Endodermal cell (in vitro differentiated cells): ENCODE measurements around the gene YOD1. TPM values are rescaled to one million over a fixed set of nuclear protein-coding genes. Genes with fewer than 3 reads are reported as not detected.

Experiments used
- DNase-seq: peaks from one replicate; pipeline ENCODE4 v3.0.0-alpha.2; 2017
- H3K27ac ChIP-seq: 2 replicates; pipeline ENCODE4 v1.5.1; 2013; ENCODE audit warnings: mild to moderate bottlenecking, low read depth, low read length, moderate library complexity
- H3K27me3 ChIP-seq: 2 replicates; pipeline ENCODE4 v1.6.1; 2013; ENCODE audit warnings: mild to moderate bottlenecking, low read length, moderate library complexity; ENCODE audit not compliant: insufficient read depth, control insufficient read depth, poor library complexity, severe bottlenecking
- H3K36me3 ChIP-seq: 2 replicates; pipeline ENCODE4 v1.7.0; 2013; ENCODE audit warnings: mild to moderate bottlenecking, low read length, moderate library complexity; ENCODE audit not compliant: control insufficient read depth, insufficient read depth
- H3K4me1 ChIP-seq: one replicate; pipeline ENCODE4 v1.7.0; 2013; ENCODE audit warnings: low read length; ENCODE audit not compliant: control insufficient read depth, insufficient read depth
- H3K4me3 ChIP-seq: 2 replicates; pipeline ENCODE4 v1.5.1; 2013; ENCODE audit warnings: mild to moderate bottlenecking, low read length, moderate library complexity
- H3K9ac ChIP-seq: 2 replicates; pipeline ENCODE4 v1.6.1; 2013; ENCODE audit warnings: mild to moderate bottlenecking, low read length, moderate library complexity; ENCODE audit not compliant: poor library complexity, severe bottlenecking; ENCODE audit errors: extremely low read depth
- H3K9me3 ChIP-seq: 2 replicates; pipeline ENCODE4 v1.6.1; 2013; ENCODE audit warnings: mild to moderate bottlenecking, low read length, moderate library complexity; ENCODE audit not compliant: control insufficient read depth
- H3K27ac Mint-ChIP-seq: 2 replicates; pipeline ENCODE4 v1.8.0; 2020; ENCODE audit warnings: mixed read lengths
- H3K27me3 Mint-ChIP-seq: 2 replicates; pipeline ENCODE4 v1.8.0; 2021; ENCODE audit warnings: mild to moderate bottlenecking, mixed read lengths; ENCODE audit not compliant: insufficient read depth
- H3K36me3 Mint-ChIP-seq: 2 replicates; pipeline ENCODE4 v1.8.0; 2020; ENCODE audit warnings: low read depth, mixed read lengths
- H3K4me1 Mint-ChIP-seq: 2 replicates; pipeline ENCODE4 v1.8.0; 2020; ENCODE audit warnings: mixed read lengths
- H3K4me3 Mint-ChIP-seq: 2 replicates; pipeline ENCODE4 v1.8.0; 2020; ENCODE audit warnings: mild to moderate bottlenecking, moderate library complexity, mixed read lengths
- H3K9me3 Mint-ChIP-seq: 2 replicates; pipeline ENCODE4 v1.8.0; 2020; ENCODE audit warnings: mild to moderate bottlenecking, mixed read lengths
- CTCF ChIP-seq: fragments of 200-600 bp; sonication (generic); conservative IDR thresholded peaks from 2 replicates; pipeline ENCODE4 v1.5.0; 2021; ENCODE audit warnings: antibody characterized with exemption, mild to moderate bottlenecking
- WGBS, 2 experiments: methylation state at CpG; one replicate each; pipeline versions ENCODE4 v1.1.5 to v1.1.7; 2013; ENCODE audit warnings: missing lambda C conversion rate in 2 of 2, mixed read lengths in 1 of 2; ENCODE audit not compliant: insufficient coverage in 1 of 2, insufficient read length in 1 of 2; 5-methylcytosine and 5-hydroxymethylcytosine counted together
- total RNA-seq, 2 donors: library from RNA; stranded (reverse); fragmentation: NEBNext Ultra II Directional in 1 of 2; extraction: Animal tissue kit (Norgen Biotek cat#: 25700) in 1 of 2; gene quantifications; 2 replicates in 1 of 2; 3 replicates in 1 of 2; pipeline ENCODE4 v1.2.1, GENCODE V29; 2021

Gene YOD1
- total RNA-seq, 2 donors from 2014 or later, result 10.8 to 18.8 TPM

- no peak for DNase-seq
- H3K4me3 Mint-ChIP-seq, result no peak overlapping the region
- H3K27ac Mint-ChIP-seq, result no peak overlapping the region
- Histone ChIP-seq H3K27ac (no peak overlapping the region), H3K4me3 (no peak overlapping the region), H3K4me1 (peaks cover 13% of the 10 kb centered on the region), H3K9ac (no peak overlapping the region), H3K27me3 (peaks cover 26% of the 10 kb centered on the region), H3K36me3 (no peaks in the 10 kb centered on the region), H3K9me3 (no peaks in the 10 kb centered on the region)
- peaks cover 33% of the 10 kb centered on the region for H3K4me1 Mint-ChIP-seq
- H3K9me3 Mint-ChIP-seq, result no peaks in the 10 kb centered on the region
- peaks cover 4% of the 10 kb centered on the region for H3K27me3 Mint-ChIP-seq
- no peak for TF ChIP-seq CTCF
- no peaks in the 10 kb centered on the region for H3K36me3 Mint-ChIP-seq
These were observed 16.0 kb downstream of the YOD1 start for GRCh38 chr1:207034998-207035397.

GRCh38 chr1:207034208-207034607, 16.8 kb downstream of the YOD1 start:
- H3K36me3 ChIP-seq, result no peaks in the 10 kb centered on the region
- no peak overlapping the region for H3K4me3 ChIP-seq
- peaks cover 41% of the 10 kb centered on the region for H3K4me1 Mint-ChIP-seq
- no peaks in the 10 kb centered on the region for H3K9me3 Mint-ChIP-seq
- H3K9ac ChIP-seq, result no peak overlapping the region
- H3K4me1 ChIP-seq, result peaks cover 20% of the 10 kb centered on the region
- no peak for DNase-seq
- WGBS, 2 experiments, result 80 to 83% methylated on average over 1 of the region's 1 CpG
- no peaks in the 10 kb centered on the region for H3K36me3 Mint-ChIP-seq
- H3K27ac Mint-ChIP-seq, result no peak overlapping the region
- peaks cover 29% of the 10 kb centered on the region for H3K27me3 ChIP-seq
- peaks cover 4% of the 10 kb centered on the region for H3K27me3 Mint-ChIP-seq
- no peaks in the 10 kb centered on the region for H3K9me3 ChIP-seq
- no peak for TF ChIP-seq CTCF
- H3K4me3 Mint-ChIP-seq, result no peak overlapping the region
- H3K27ac ChIP-seq, result no peak overlapping the region

GRCh38 chr1:207033302-207033701, 17.7 kb downstream of the YOD1 start:
- no peak for TF ChIP-seq CTCF
- 80 to 90% methylated on average over 1 to 2 of the region's 2 CpGs for WGBS, 2 experiments
- Mint-ChIP-seq H3K36me3 (no peaks in the 10 kb centered on the region), H3K9me3 (no peaks in the 10 kb centered on the region), H3K4me1 (peaks cover 49% of the 10 kb centered on the region), H3K27me3 (peaks cover 8% of the 10 kb centered on the region), H3K4me3 (no peak overlapping the region), H3K27ac (no peak overlapping the region)
- Histone ChIP-seq H3K4me3 (no peak overlapping the region), H3K4me1 (peaks cover 22% of the 10 kb centered on the region), H3K27ac (no peak overlapping the region), H3K9me3 (no peaks in the 10 kb centered on the region), H3K27me3 (peaks cover 33% of the 10 kb centered on the region), H3K36me3 (no peaks in the 10 kb centered on the region), H3K9ac (no peak overlapping the region)
- DNase-seq, result no peak
